ENCODE results near the gene SH3D21.

SH3D21 gene

GRCh38 chr1:36321119-36321951, 15.2 kb downstream of the SH3D21 start:
- peaks cover 0 to 2% of the 10 kb centered on the region in 2 donors for H3K9me3 ChIP-seq (replicated peaks in 1 of 2; ENCODE audit: control insufficient read depth in 2 of 2, insufficient read depth in 1 of 2, low read depth in 1 of 2, low read length in 2 of 2)
- H2BK15ac ChIP-seq (ENCODE audit: low read length), result peak overlapping the region; percentile 90
- H2BK120ac ChIP-seq (ENCODE audit: low read depth, low read length), result peak overlapping the region; percentile 74
- no peak overlapping the region for H4K91ac ChIP-seq (ENCODE audit: low read depth, low read length, poor library complexity)
- H3K79me1 ChIP-seq (ENCODE audit: low read depth, low read length), result no peaks in the 10 kb centered on the region
- H3K14ac ChIP-seq (ENCODE audit: low read length), result peak overlapping the region; percentile 98
- peak overlapping the region; percentile 98 for H2AK5ac ChIP-seq (ENCODE audit: low read depth, low read length)
- peaks cover 0 to 44% of the 10 kb centered on the region in 2 donors for H3K36me3 ChIP-seq (replicated peaks in 1 of 2; ENCODE audit: control insufficient read depth in 2 of 2, insufficient read depth in 2 of 2, low read length in 2 of 2)
- peaks cover 0 to 40% (median 2%) of the 10 kb centered on the region in 3 experiments for H3K27me3 ChIP-seq (ENCODE audit: control insufficient read depth in 3 of 3, insufficient read depth in 3 of 3, low read depth in 1 of 3, low read length in 3 of 3)
- H3K27ac ChIP-seq (replicated peaks; ENCODE audit: low read length), result peak overlapping the region; percentile 56
- H2BK5ac ChIP-seq (ENCODE audit: low read length), result peak overlapping the region; percentile 79
- H3K4me2 ChIP-seq (ENCODE audit: insufficient read depth, low read length, poor library complexity, severe bottlenecking), result peak overlapping the region; percentile 89
- WGBS, 2 donors (ENCODE audit: extremely low coverage in 2 of 2, insufficient read length in 2 of 2, insufficient replicate concordance in 1 of 2), result no CpG with 5 or more reads among the region's 59 CpGs
- H2BK12ac ChIP-seq (ENCODE audit: low read length), result peak overlapping the region; percentile 47
- peak overlapping the region; percentile 10 for H3K4ac ChIP-seq (ENCODE audit: low read length)
- DNase-seq (ENCODE audit: low spot score), result peak; percentile 61
- no peak overlapping the region for H4K8ac ChIP-seq (ENCODE audit: low read depth, low read length)
- peak overlapping the region; percentile 4 to 75 for H3K4me3 ChIP-seq (ENCODE audit: low read length in 2 of 2)
- H3K9ac ChIP-seq (ENCODE audit: low read depth, low read length, poor library complexity), result peak overlapping the region; percentile 78
- peaks cover 14 to 25% of the 10 kb centered on the region in 2 donors for H3K4me1 ChIP-seq (ENCODE audit: control insufficient read depth in 2 of 2, insufficient read depth in 1 of 2, low read depth in 1 of 2, low read length in 2 of 2)
- peak overlapping the region; percentile 97 for H3K18ac ChIP-seq (ENCODE audit: low read length)
- H2AFZ ChIP-seq (ENCODE audit: low read length), result no peak overlapping the region
- H3K23ac ChIP-seq (ENCODE audit: low read depth, low read length, poor library complexity), result peak overlapping the region; percentile 98

GRCh38 chr1:36322041-36322785, 16.0 kb downstream of the SH3D21 start:
- H3K36me3 ChIP-seq (replicated peaks in 1 of 2; ENCODE audit: control insufficient read depth in 2 of 2, insufficient read depth in 2 of 2, low read length in 2 of 2), result peaks cover 0 to 43% of the 10 kb centered on the region in 2 donors
- no peak overlapping the region for H3K27ac ChIP-seq (replicated peaks; ENCODE audit: low read length)
- peak overlapping the region; percentile 79 for H2BK5ac ChIP-seq (ENCODE audit: low read length)
- peak overlapping the region; percentile 91 for H3K4ac ChIP-seq (ENCODE audit: low read length)
- H4K91ac ChIP-seq (ENCODE audit: low read depth, low read length, poor library complexity), result no peak overlapping the region
- peak overlapping the region; percentile 98 for H3K23ac ChIP-seq (ENCODE audit: low read depth, low read length, poor library complexity)
- H3K4me3 ChIP-seq (ENCODE audit: low read length in 2 of 2), result peak overlapping the region; percentile 45 to 85
- H4K8ac ChIP-seq (ENCODE audit: low read depth, low read length), result no peak overlapping the region
- peak overlapping the region; percentile 79 for H2BK12ac ChIP-seq (ENCODE audit: low read length)
- peaks cover 0 to 40% (median 2%) of the 10 kb centered on the region in 3 experiments for H3K27me3 ChIP-seq (ENCODE audit: control insufficient read depth in 3 of 3, insufficient read depth in 3 of 3, low read depth in 1 of 3, low read length in 3 of 3)
- peak overlapping the region; percentile 89 for H3K4me2 ChIP-seq (ENCODE audit: insufficient read depth, low read length, poor library complexity, severe bottlenecking)
- H3K18ac ChIP-seq (ENCODE audit: low read length), result peak overlapping the region; percentile 97
- peak overlapping the region; percentile 90 for H2BK15ac ChIP-seq (ENCODE audit: low read length)
- peak overlapping the region; percentile 74 for H2BK120ac ChIP-seq (ENCODE audit: low read depth, low read length)
- H3K14ac ChIP-seq (ENCODE audit: low read length), result peak overlapping the region; percentile 47
- H2AFZ ChIP-seq (ENCODE audit: low read length), result no peak overlapping the region
- H3K4me1 ChIP-seq (ENCODE audit: control insufficient read depth in 2 of 2, insufficient read depth in 1 of 2, low read depth in 1 of 2, low read length in 2 of 2), result peaks cover 14 to 25% of the 10 kb centered on the region in 2 donors
- H3K9ac ChIP-seq (ENCODE audit: low read depth, low read length, poor library complexity), result peak overlapping the region; percentile 55
- H3K9me3 ChIP-seq (replicated peaks in 1 of 2; ENCODE audit: control insufficient read depth in 2 of 2, insufficient read depth in 1 of 2, low read depth in 1 of 2, low read length in 2 of 2), result peaks cover 0 to 2% of the 10 kb centered on the region in 2 donors
- no CpG with 5 or more reads among the region's 67 CpGs for WGBS, 2 donors (ENCODE audit: extremely low coverage in 2 of 2, insufficient read length in 2 of 2, insufficient replicate concordance in 1 of 2)
- H3K79me1 ChIP-seq (ENCODE audit: low read depth, low read length), result no peaks in the 10 kb centered on the region
- DNase-seq (ENCODE audit: low spot score), result no peak
- peak overlapping the region; percentile 98 for H2AK5ac ChIP-seq (ENCODE audit: low read depth, low read length)

- Histone ChIP-seq H2AK5ac (ENCODE audit: low read depth, low read length) (peak overlapping the region; percentile 98), H3K4me2 (ENCODE audit: insufficient read depth, low read length, poor library complexity, severe bottlenecking) (peak overlapping the region; percentile 89), H3K9ac (ENCODE audit: low read depth, low read length, poor library complexity) (peak overlapping the region; percentile 91), H3K4me3 (ENCODE audit: low read length in 2 of 2) (peak overlapping the region; percentile 45 to 85), H3K27me3 (ENCODE audit: control insufficient read depth in 3 of 3, insufficient read depth in 3 of 3, low read depth in 1 of 3, low read length in 3 of 3) (peaks cover 0 to 40% (median 2%) of the 10 kb centered on the region in 3 experiments), H4K8ac (ENCODE audit: low read depth, low read length) (peak overlapping the region; percentile 31), H3K4ac (ENCODE audit: low read length) (no peak overlapping the region), H2AFZ (ENCODE audit: low read length) (peak overlapping the region; percentile 87), H3K27ac (replicated peaks; ENCODE audit: low read length) (no peak overlapping the region), H3K18ac (ENCODE audit: low read length) (peak overlapping the region; percentile 97), H2BK5ac (ENCODE audit: low read length) (peak overlapping the region; percentile 83), H3K79me1 (ENCODE audit: low read depth, low read length) (no peaks in the 10 kb centered on the region), H4K91ac (ENCODE audit: low read depth, low read length, poor library complexity) (no peak overlapping the region), H2BK120ac (ENCODE audit: low read depth, low read length) (no peak overlapping the region), H2BK12ac (ENCODE audit: low read length) (peak overlapping the region; percentile 4), H3K14ac (ENCODE audit: low read length) (peak overlapping the region; percentile 47), H3K23ac (ENCODE audit: low read depth, low read length, poor library complexity) (peak overlapping the region; percentile 98), H3K36me3 (replicated peaks in 1 of 2; ENCODE audit: control insufficient read depth in 2 of 2, insufficient read depth in 2 of 2, low read length in 2 of 2) (peaks cover 0 to 37% of the 10 kb centered on the region in 2 donors), H3K9me3 (replicated peaks in 1 of 2; ENCODE audit: control insufficient read depth in 2 of 2, insufficient read depth in 1 of 2, low read depth in 1 of 2, low read length in 2 of 2) (peaks cover 0 to 2% of the 10 kb centered on the region in 2 donors), H3K4me1 (ENCODE audit: control insufficient read depth in 2 of 2, insufficient read depth in 1 of 2, low read depth in 1 of 2, low read length in 2 of 2) (peaks cover 14 to 25% of the 10 kb centered on the region in 2 donors), H2BK15ac (ENCODE audit: low read length) (peak overlapping the region; percentile 90)
- peak; percentile 33 for DNase-seq (ENCODE audit: low spot score)
- WGBS, 2 donors (ENCODE audit: extremely low coverage in 2 of 2, insufficient read length in 2 of 2, insufficient replicate concordance in 1 of 2), result no CpG with 5 or more reads among the region's 83 CpGs
Measured at GRCh38 chr1:36322786-36323635, 16.8 kb downstream of the SH3D21 start.

Data from neuronal stem cell (in vitro differentiated cells).